H1 (cell line): ENCODE measurements around the gene LRRK1.

Experiments
- BCL11A ChIP-seq, 2 experiments: IDR thresholded peaks; one replicate each; pipeline ENCODE4 v1.6.1; 2011; ENCODE audit warnings: low read depth in 2 of 2, low read length in 2 of 2, mild to moderate bottlenecking in 2 of 2
- CEBPB ChIP-seq: IDR thresholded peaks from 2 replicates; pipeline ENCODE4 v1.6.1; 2012; ENCODE audit warnings: low read depth, low read length
- CTCF ChIP-seq, 3 experiments: IDR thresholded peaks; 1 replicate in 2 of 3; 2 replicates in 1 of 3; pipeline versions ENCODE4 v1.5.1 to v1.6.1; 2011; ENCODE audit warnings: low read length in 3 of 3, mild to moderate bottlenecking in 3 of 3, inconsistent platforms in 2 of 3, low read depth in 1 of 3, moderate library complexity in 1 of 3; ENCODE audit not compliant: insufficient read depth in 1 of 3; ENCODE audit errors: control extremely low read depth in 1 of 3
- EGR1 ChIP-seq: IDR thresholded peaks from 2 replicates; pipeline ENCODE4 v1.6.1; 2011; ENCODE audit warnings: low read depth, low read length, borderline replicate concordance
- POLR2A ChIP-seq, 2 experiments: IDR thresholded peaks; 1 replicate in 1 of 2; 2 replicates in 1 of 2; pipeline ENCODE4 v1.6.1; 2011; ENCODE audit warnings: low read depth in 2 of 2, low read length in 2 of 2, mild to moderate bottlenecking in 2 of 2; ENCODE audit errors: control extremely low read depth in 1 of 2
- POLR2AphosphoS5 ChIP-seq: IDR thresholded peaks from 2 replicates; pipeline ENCODE4 v1.6.1; 2011; ENCODE audit warnings: low read depth, low read length
- SIN3A ChIP-seq, 2 experiments: IDR thresholded peaks in 1 of 2; conservative IDR thresholded peaks in 1 of 2; 2 replicates each; pipeline ENCODE4 v1.6.1; 2011 to 2012; ENCODE audit warnings: low read length in 2 of 2, improper control_type of control experiment in 1 of 2, low read depth in 1 of 2, mild to moderate bottlenecking in 1 of 2

GRCh38 chr15:101107101-101107500, 187.9 kb downstream of the LRRK1 start:
- no peak for TF ChIP-seq SIN3A (conservative IDR thresholded peaks at IDR 0.05 in 1 of 2, IDR thresholded peaks at IDR 0.05 in 1 of 2; ENCODE audit: low read depth in 1 of 2, low read length in 2 of 2)
- TF ChIP-seq POLR2A (IDR thresholded peaks at IDR 0.05; ENCODE audit: control extremely low read depth in 1 of 2, low read depth in 2 of 2, low read length in 2 of 2): no peak
- TF ChIP-seq POLR2AphosphoS5: no peak
- TF ChIP-seq CEBPB: no peak
- no peak for TF ChIP-seq EGR1
- no peak for TF ChIP-seq CTCF (IDR thresholded peaks at IDR 0.05; ENCODE audit: control extremely low read depth in 1 of 3, insufficient read depth in 1 of 3, low read depth in 1 of 3, low read length in 3 of 3)
- TF ChIP-seq BCL11A (IDR thresholded peaks at IDR 0.05; ENCODE audit: low read depth in 2 of 2, low read length in 2 of 2): no peak
